CD8-positive, alpha-beta memory T cell (primary cell): ENCODE results near the gene NUTM1. TPM values are rescaled to one million over a fixed set of nuclear protein-coding genes. Genes with fewer than 3 reads are reported as not detected.

Experiments
- CTCF ChIA-PET: fragments of 350-600 bp; sonication (Branson Sonifier 250); formaldehyde crosslinking; loops from one replicate; lab custom pipeline; 2021; ENCODE audit warnings: antibody characterized with exemption; lab: Charles Lee
- POLR2A ChIA-PET: fragments of 350-600 bp; sonication (Branson Sonifier 250); formaldehyde crosslinking; loops from one replicate; lab custom pipeline; 2021; ENCODE audit warnings: antibody characterized with exemption; lab: Charles Lee
- DNase-seq, 5 donors: peaks; one replicate each; pipeline versions ENCODE4 v3.0.0 to v3.0.0-alpha.2; 2020 to 2022; ENCODE audit warnings: mixed read lengths in 1 of 5
- H3K27ac ChIP-seq: one replicate; pipeline ENCODE4 v1.7.0; 2013; ENCODE audit warnings: low read depth, mild to moderate bottlenecking, low read length, moderate library complexity
- H3K27me3 ChIP-seq: 2 replicates; pipeline ENCODE4 v1.7.0; 2013; ENCODE audit warnings: low read length, mild to moderate bottlenecking; ENCODE audit not compliant: insufficient read depth, poor library complexity, severe bottlenecking
- H3K36me3 ChIP-seq: 2 replicates; pipeline ENCODE4 v1.7.0; 2013; ENCODE audit warnings: mild to moderate bottlenecking, low read length, moderate library complexity; ENCODE audit not compliant: insufficient read depth
- H3K4me1 ChIP-seq: 2 replicates; pipeline ENCODE4 v1.7.0; 2013; ENCODE audit warnings: mild to moderate bottlenecking, low read length, moderate library complexity; ENCODE audit not compliant: insufficient read depth
- H3K4me3 ChIP-seq: 2 replicates; pipeline ENCODE4 v1.7.0; 2013; ENCODE audit warnings: mild to moderate bottlenecking, low read length
- H3K9me3 ChIP-seq: 2 replicates; pipeline ENCODE4 v1.7.0; 2013; ENCODE audit warnings: mild to moderate bottlenecking, low read length
- H3K27ac Mint-ChIP-seq, 8 donors: one replicate each; pipeline ENCODE4 v1.8.0; 2020 to 2021; ENCODE audit warnings: mixed read lengths in 8 of 8, mild to moderate bottlenecking in 6 of 8, inconsistent platforms in 3 of 8, moderate library complexity in 3 of 8
- H3K27me3 Mint-ChIP-seq, 2 donors: one replicate each; pipeline ENCODE4 v1.8.0; 2020 to 2021; ENCODE audit warnings: mixed read lengths in 2 of 2, mild to moderate bottlenecking in 1 of 2, moderate library complexity in 1 of 2
- H3K36me3 Mint-ChIP-seq, 3 donors: one replicate each; pipeline ENCODE4 v1.8.0; 2020 to 2021; ENCODE audit warnings: mixed read lengths in 3 of 3, inconsistent platforms in 1 of 3, mild to moderate bottlenecking in 1 of 3
- H3K4me1 Mint-ChIP-seq, 3 donors: one replicate each; pipeline ENCODE4 v1.8.0; 2020 to 2021; ENCODE audit warnings: mixed read lengths in 3 of 3, inconsistent platforms in 1 of 3, mild to moderate bottlenecking in 1 of 3
- H3K4me3 Mint-ChIP-seq, 7 donors: one replicate each; pipeline ENCODE4 v1.8.0; 2020 to 2021; ENCODE audit warnings: mixed read lengths in 7 of 7, mild to moderate bottlenecking in 6 of 7, moderate library complexity in 4 of 7, inconsistent platforms in 2 of 7
- H3K9me3 Mint-ChIP-seq, 5 donors: one replicate each; pipeline ENCODE4 v1.8.0; 2020 to 2022; ENCODE audit warnings: mixed read lengths in 5 of 5, mild to moderate bottlenecking in 3 of 5, moderate library complexity in 2 of 5, inconsistent platforms in 1 of 5
- polyA plus RNA-seq: library from polyadenylated mRNA; unstranded; fragments of 300-500 nt; fragmentation: Illumina TruSeq; gene quantifications from one replicate; pipeline ENCODE4 v1.2.3, GENCODE V29; 2021
- total RNA-seq, 2 experiments: library from RNA; stranded (reverse); gene quantifications; one replicate each; pipeline ENCODE4 v1.2.3, GENCODE V29; 2021

The NUTM1 gene
- total and polyA plus RNA-seq, 3 experiments from 2014 or later = not detected

- H3K4me1 ChIP-seq = peaks cover 25% of the 10 kb centered on the region
- Mint-ChIP-seq H3K36me3 (peaks cover 4 to 41% (median 6%) of the 10 kb centered on the region in 3 donors), H3K4me1 (peaks cover 31 to 51% (median 43%) of the 10 kb centered on the region in 3 donors), H3K9me3 (no peaks in the 10 kb centered on the region), H3K27ac (peak overlapping the region; percentile 83 to 98 (median 91)), H3K4me3 (peak overlapping the region; percentile 90 to 98 (median 95)), H3K27me3 (no peaks in the 10 kb centered on the region)
- no peaks in the 10 kb centered on the region for H3K9me3 ChIP-seq
- ChIA-PET POLR2A (interaction anchor here (1.0 to 3.5 kb wide), 4 partner anchors 23 to 218 kb away, joined by 3 to 42 read pairs (median 18); partner anchors contain the start of genes GOLGA8B, NOP10, NUTM1 and SLC12A6), CTCF (interaction anchor here (1.4 to 4.2 kb wide), 6 partner anchors 11 to 222 kb away, joined by 4 to 60 read pairs (median 24); partner anchors contain the start of genes EMC4, NOP10, NUTM1 and SLC12A6)
- peak overlapping the region; percentile 52 for H3K27ac ChIP-seq
- H3K36me3 ChIP-seq = peaks cover 7% of the 10 kb centered on the region
- H3K27me3 ChIP-seq = no peaks in the 10 kb centered on the region
- no peak for DNase-seq
- peak overlapping the region; percentile 57 for H3K4me3 ChIP-seq
Observed at GRCh38 chr15:34365836-34366235, 22.7 kb downstream of the NUTM1 start.

DNA sequence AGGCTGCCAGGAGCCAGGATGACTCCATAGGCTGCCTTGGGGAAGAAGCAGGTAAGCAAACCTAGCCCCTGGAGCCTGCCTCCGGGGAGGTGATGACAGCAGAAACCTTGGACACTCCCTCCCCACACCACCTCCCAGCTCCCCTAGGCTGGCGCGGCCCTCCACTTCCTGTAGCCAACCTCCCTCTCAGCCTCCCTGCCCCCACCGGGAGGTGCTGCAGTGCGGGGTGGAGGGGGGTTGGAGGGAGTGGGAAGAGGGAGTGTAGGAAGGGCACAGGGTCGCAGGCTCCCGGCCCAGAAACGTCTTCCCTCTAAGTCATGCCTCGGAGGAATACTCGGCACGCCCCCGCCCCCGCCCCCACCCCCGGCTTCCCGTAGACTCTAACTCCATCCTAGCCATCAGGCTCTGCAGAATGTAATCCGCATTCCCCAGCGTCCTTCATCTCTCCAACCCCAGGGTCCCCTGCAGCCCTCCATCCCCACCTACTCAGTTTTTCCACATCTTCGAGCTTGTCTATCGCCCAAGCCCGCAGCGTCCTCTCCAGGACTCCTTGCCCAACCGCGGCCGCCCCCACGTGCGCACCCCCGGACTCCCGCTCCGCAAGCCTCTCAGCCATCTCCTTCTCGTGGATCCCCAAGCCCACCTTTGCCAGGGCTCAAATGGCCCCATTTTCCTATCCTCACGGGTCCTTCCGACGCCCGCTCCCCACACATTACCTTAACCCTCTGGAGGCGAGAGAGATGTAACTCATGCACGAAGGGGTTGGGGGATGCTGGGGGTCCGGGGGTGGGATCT is 23.4 kb downstream of the NUTM1 start:
- H3K4me1 Mint-ChIP-seq = peaks cover 31 to 51% (median 43%) of the 10 kb centered on the region in 3 donors
- Histone ChIP-seq H3K27me3 (no peaks in the 10 kb centered on the region), H3K9me3 (no peaks in the 10 kb centered on the region), H3K36me3 (peaks cover 3% of the 10 kb centered on the region), H3K4me3 (peak overlapping the region; percentile 57), H3K4me1 (peaks cover 25% of the 10 kb centered on the region), H3K27ac (peak overlapping the region; percentile 52)
- peak overlapping the region; percentile 83 to 98 (median 92) for H3K27ac Mint-ChIP-seq
- DNase-seq = peak; percentile 28 to 71 (median 46)
- peak overlapping the region; percentile 90 to 98 (median 95) for H3K4me3 Mint-ChIP-seq
- POLR2A ChIA-PET = interaction anchor here (0.6 to 3.5 kb wide), 9 partner anchors 23 to 264 kb away, joined by 3 to 42 read pairs (median 5); partner anchors contain the start of genes EMC7, GOLGA8B, NOP10 and NUTM1
- no peaks in the 10 kb centered on the region for H3K9me3 Mint-ChIP-seq
- H3K27me3 Mint-ChIP-seq = no peaks in the 10 kb centered on the region
- CTCF ChIA-PET = interaction anchor here (0.6 to 4.2 kb wide), 25 partner anchors 9 to 323 kb away, joined by 3 to 60 read pairs (median 8); partner anchors contain the start of genes EMC4, EMC7, GOLGA8A and GOLGA8B
- H3K36me3 Mint-ChIP-seq = peaks cover 0 to 35% (median 6%) of the 10 kb centered on the region in 3 donors

DNA sequence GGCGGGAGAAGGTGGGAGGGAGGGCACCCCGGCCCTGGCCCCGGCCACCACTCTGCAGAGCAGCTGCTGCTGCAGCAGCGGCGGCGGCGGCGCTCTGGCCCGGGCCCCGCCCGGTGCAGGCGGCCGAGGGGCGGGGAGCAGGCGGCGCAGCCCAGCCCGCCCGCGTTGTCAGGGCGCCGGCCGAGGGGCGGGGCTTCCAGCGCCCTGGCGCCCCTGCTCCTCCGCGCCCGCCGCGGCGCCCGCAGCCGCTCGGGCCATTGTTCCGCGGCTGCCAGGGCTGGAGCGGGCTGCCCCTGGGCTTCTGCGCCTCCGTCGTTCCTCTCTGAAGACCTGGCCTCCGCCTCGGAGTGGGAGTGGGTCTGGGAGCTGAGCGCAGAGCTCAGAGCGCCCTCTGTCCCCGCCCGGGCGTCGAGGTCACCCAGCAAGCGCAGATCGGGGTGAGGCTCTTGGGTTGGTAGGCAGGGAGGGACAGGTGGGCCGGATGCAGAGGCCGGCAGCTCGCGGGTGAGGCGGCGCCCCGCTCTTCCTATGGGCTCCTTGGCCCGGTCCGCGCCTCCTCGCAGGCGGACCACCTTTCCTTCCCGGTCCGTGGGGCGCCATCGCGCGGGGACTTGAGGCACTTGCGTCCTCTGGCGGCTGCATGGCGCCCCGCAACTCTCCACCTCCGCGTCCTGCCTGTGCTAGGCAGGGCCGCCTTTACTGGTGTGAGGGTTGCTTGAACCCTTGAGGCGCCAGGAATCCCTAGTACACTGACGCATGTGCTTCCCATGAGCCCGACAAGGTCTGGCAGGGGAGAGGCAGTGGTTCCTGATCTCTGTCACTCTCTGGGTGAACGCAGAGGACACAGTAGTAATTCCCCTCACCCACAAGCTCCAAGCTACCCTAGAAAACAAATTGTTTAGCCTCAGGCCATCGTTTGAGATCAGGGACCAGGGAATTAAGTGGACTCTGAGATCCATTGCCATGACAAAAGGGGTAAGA is 24.3 kb downstream of the NUTM1 start, which contains the start of gene LPCAT4:
Gene LPCAT4, minus strand, starts transcription at position 96 of the 981 bp plus-strand sequence. CDS start 96 bp downstream, outside the sequence.
- H3K9me3 ChIP-seq = no peaks in the 10 kb centered on the region
- Mint-ChIP-seq H3K27me3 (no peaks in the 10 kb centered on the region), H3K4me1 (peaks cover 31 to 51% (median 42%) of the 10 kb centered on the region in 3 donors), H3K9me3 (no peaks in the 10 kb centered on the region), H3K27ac (peak within 1 kb of the TSS; percentile 93 to 98 (median 96)), H3K4me3 (peak within 1 kb of the TSS; percentile 90 to 98 (median 95)), H3K36me3 (peaks cover 0 to 27% (median 6%) of the 10 kb centered on the region in 3 donors)
- peak; percentile 85 to 94 (median 90) for DNase-seq
- no peaks in the 10 kb centered on the region for H3K27me3 ChIP-seq
- H3K4me3 ChIP-seq = peak within 1 kb of the TSS; percentile 79
- POLR2A ChIA-PET = interaction anchor here (0.5 to 3.5 kb wide), 14 partner anchors 9 to 265 kb away, joined by 3 to 42 read pairs (median 5); partner anchors contain the start of genes EMC7, GOLGA8A, GOLGA8B and NOP10
- H3K36me3 ChIP-seq = no peaks in the 10 kb centered on the region
- H3K27ac ChIP-seq = peak within 1 kb of the TSS; percentile 75
- peaks cover 25% of the 10 kb centered on the region for H3K4me1 ChIP-seq
- CTCF ChIA-PET = interaction anchor here (0.6 to 4.2 kb wide), 36 partner anchors 10 to 324 kb away, joined by 3 to 60 read pairs (median 5); partner anchors contain the start of genes EMC4, EMC7, GOLGA8A and GOLGA8B

DNA sequence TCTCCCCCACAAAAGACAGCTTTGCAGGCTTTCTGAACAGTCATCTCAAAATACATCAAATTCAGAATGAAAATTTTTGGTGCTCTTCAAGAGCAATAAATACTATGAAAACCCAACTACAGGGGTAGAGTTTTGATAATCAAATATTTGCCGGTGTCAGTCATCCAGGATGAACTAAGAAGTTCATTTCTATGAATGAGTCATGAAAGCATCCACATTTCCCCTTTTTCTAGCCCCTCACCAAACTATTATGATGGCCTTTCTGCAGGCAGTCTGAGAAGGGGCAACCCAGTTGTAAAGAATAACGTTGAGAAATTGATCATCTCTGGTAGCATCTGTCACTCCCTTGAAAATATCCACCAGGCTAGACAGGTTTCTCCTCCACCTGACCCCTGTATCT is 27.0 kb downstream of the NUTM1 start:
- no peaks in the 10 kb centered on the region for H3K36me3 ChIP-seq
- no peaks in the 10 kb centered on the region for H3K9me3 ChIP-seq
- H3K27ac Mint-ChIP-seq = peak overlapping the region; percentile 4 to 83 (median 66)
- no peaks in the 10 kb centered on the region for H3K27me3 Mint-ChIP-seq
- H3K36me3 Mint-ChIP-seq = peaks cover 0 to 13% (median 0%) of the 10 kb centered on the region in 3 donors
- H3K9me3 Mint-ChIP-seq = no peaks in the 10 kb centered on the region
- H3K4me1 ChIP-seq = peaks cover 20% of the 10 kb centered on the region
- no peak overlapping the region for H3K4me3 ChIP-seq
- H3K27ac ChIP-seq = no peak overlapping the region
- ChIA-PET CTCF (no interaction called here), POLR2A (no interaction called here)
- H3K27me3 ChIP-seq = no peaks in the 10 kb centered on the region
- DNase-seq = no peak
- H3K4me3 Mint-ChIP-seq = peak overlapping the region in 3 of 7 donors; percentile 2 to 70 (median 36)
- peaks cover 24 to 39% (median 28%) of the 10 kb centered on the region in 3 donors for H3K4me1 Mint-ChIP-seq

GRCh38 chr15:34370643-34371042 is 27.5 kb downstream of the NUTM1 start:
- H3K4me1 Mint-ChIP-seq = peaks cover 19 to 34% (median 23%) of the 10 kb centered on the region in 3 donors
- no peak for DNase-seq
- H3K27ac Mint-ChIP-seq = peak overlapping the region in 7 of 8 donors; percentile 21 to 83 (median 50)
- H3K27me3 Mint-ChIP-seq = no peaks in the 10 kb centered on the region
- peaks cover 0 to 13% (median 0%) of the 10 kb centered on the region in 3 donors for H3K36me3 Mint-ChIP-seq
- no peak overlapping the region for H3K27ac ChIP-seq
- no peaks in the 10 kb centered on the region for H3K9me3 Mint-ChIP-seq
- H3K4me3 Mint-ChIP-seq = peak overlapping the region in 2 of 7 donors; percentile 36 to 70
- no peaks in the 10 kb centered on the region for H3K9me3 ChIP-seq
- POLR2A ChIA-PET = no interaction called here
- H3K36me3 ChIP-seq = no peaks in the 10 kb centered on the region
- H3K27me3 ChIP-seq = no peaks in the 10 kb centered on the region
- CTCF ChIA-PET = no interaction called here
- peaks cover 15% of the 10 kb centered on the region for H3K4me1 ChIP-seq
- no peak overlapping the region for H3K4me3 ChIP-seq

GRCh38 chr15:34373951-34374350 is 30.8 kb downstream of the NUTM1 start:
- peaks cover 0 to 2% of the 10 kb centered on the region in 2 donors for H3K27me3 Mint-ChIP-seq
- H3K27me3 ChIP-seq = no peaks in the 10 kb centered on the region
- no peak overlapping the region for H3K4me3 ChIP-seq
- H3K36me3 Mint-ChIP-seq = no peaks in the 10 kb centered on the region
- ChIA-PET CTCF (no interaction called here), POLR2A (no interaction called here)
- H3K9me3 Mint-ChIP-seq = no peaks in the 10 kb centered on the region
- no peak for DNase-seq
- H3K36me3 ChIP-seq = no peaks in the 10 kb centered on the region
- H3K4me3 Mint-ChIP-seq = no peak overlapping the region
- H3K9me3 ChIP-seq = no peaks in the 10 kb centered on the region
- peaks cover 4 to 11% (median 5%) of the 10 kb centered on the region in 3 donors for H3K4me1 Mint-ChIP-seq
- peak overlapping the region in 2 of 8 donors; percentile 22 to 73 for H3K27ac Mint-ChIP-seq
- no peaks in the 10 kb centered on the region for H3K4me1 ChIP-seq
- no peak overlapping the region for H3K27ac ChIP-seq

DNA sequence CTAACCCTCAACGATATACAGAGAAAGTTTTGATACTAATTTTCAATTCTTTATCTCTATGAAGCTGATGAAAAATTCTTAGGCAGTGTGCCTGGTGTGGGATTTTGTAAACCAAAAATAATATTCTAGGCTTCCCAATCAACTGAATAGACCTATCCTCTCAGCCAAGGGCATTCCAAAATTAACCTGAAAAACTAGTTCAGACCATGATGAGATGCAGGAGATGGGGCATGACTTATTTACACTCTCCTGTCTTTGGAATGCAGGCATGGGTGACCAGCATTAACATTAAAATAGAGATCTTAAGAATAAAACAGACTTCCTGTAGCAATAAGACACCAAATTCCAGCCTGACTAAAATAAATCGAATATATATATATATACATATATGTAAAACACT is 31.7 kb downstream of the NUTM1 start:
- DNase-seq = no peak
- Mint-ChIP-seq H3K36me3 (peaks cover 0 to 2% (median 0%) of the 10 kb centered on the region in 3 donors), H3K9me3 (no peaks in the 10 kb centered on the region), H3K27me3 (peaks cover 0 to 2% of the 10 kb centered on the region in 2 donors), H3K4me1 (peaks cover 1 to 6% (median 4%) of the 10 kb centered on the region in 3 donors), H3K27ac (no peak overlapping the region), H3K4me3 (no peak overlapping the region)
- Histone ChIP-seq H3K4me1 (no peaks in the 10 kb centered on the region), H3K36me3 (no peaks in the 10 kb centered on the region), H3K4me3 (no peak overlapping the region), H3K9me3 (no peaks in the 10 kb centered on the region), H3K27ac (no peak overlapping the region), H3K27me3 (no peaks in the 10 kb centered on the region)
- POLR2A ChIA-PET = no interaction called here
- CTCF ChIA-PET = no interaction called here
